NCI-H128 (cell line): ENCODE measurements around the gene AMBRA1.
A peak's percentile ranks its signal among the peaks of the same experiment; 100 is the strongest.
"Not testable (repeated sequence)": the region's sequence is repeated elsewhere in the genome, so short reads cannot be mapped to it uniquely, and the experiment has no call there.

ENCODE experiments used
- DNase-seq: peaks from one replicate; lab custom pipeline; 2025; ENCODE audit not compliant: unreplicated experiment; lab: John Stamatoyannopoulos, UW

The AMBRA1 gene

GRCh38 chr11:46534711-46535110 is 59.1 kb downstream of the AMBRA1 start:
- DNase-seq: no peak

GRCh38 chr11:46533396-46534100 is 60.3 kb downstream of the AMBRA1 start:
- DNase-seq: no peak

- no peak for DNase-seq
Measured at GRCh38 chr11:46529928-46530574, 63.8 kb downstream of the AMBRA1 start.

GRCh38 chr11:46529095-46529905 is 64.5 kb downstream of the AMBRA1 start:
- DNase-seq: peak; percentile 50

GRCh38 chr11:46528445-46529094 is 65.3 kb downstream of the AMBRA1 start:
- no peak for DNase-seq

GRCh38 chr11:46527591-46528130 is 66.2 kb downstream of the AMBRA1 start:
- DNase-seq: no peak

- no peak for DNase-seq
Measured at GRCh38 chr11:46526216-46527215, 67.3 kb downstream of the AMBRA1 start.

GRCh38 chr11:46524201-46524770 is 69.5 kb downstream of the AMBRA1 start:
- DNase-seq: no peak

GRCh38 chr11:46523290-46523689 is 70.5 kb downstream of the AMBRA1 start:
- DNase-seq: no peak

GRCh38 chr11:46522682-46523281 is 71.0 kb downstream of the AMBRA1 start:
- DNase-seq: no peak

GRCh38 chr11:46521961-46522681 is 71.7 kb downstream of the AMBRA1 start:
- no peak for DNase-seq

- no peak for DNase-seq
Measured at GRCh38 chr11:46520971-46521745, 72.7 kb downstream of the AMBRA1 start.

- no peak for DNase-seq
Measured at GRCh38 chr11:46519351-46519750, 74.5 kb downstream of the AMBRA1 start.

- not testable (repeated sequence) for DNase-seq
Measured at GRCh38 chr11:46518928-46519327, 74.9 kb downstream of the AMBRA1 start.

- no peak for DNase-seq
Measured at GRCh38 chr11:46514370-46514769, 79.5 kb downstream of the AMBRA1 start.

- DNase-seq: no peak
Measured at GRCh38 chr11:46513934-46514342, 79.9 kb downstream of the AMBRA1 start.

- no peak for DNase-seq
Measured at GRCh38 chr11:46512261-46512881, 81.5 kb downstream of the AMBRA1 start.
